ENCODE results near the gene B4GALT3. TPM values are rescaled to one million over a fixed set of nuclear protein-coding genes. Genes with fewer than 3 reads are reported as not detected.
A peak's percentile ranks its signal among the peaks of the same experiment; 100 is the strongest.

Gene B4GALT3
- total and polyA plus RNA-seq, 9 of the 15 experiments (the other 6 are each of a cell fraction or from before 2014, with no cell fraction given): 31.2 to 103 (median 46.1) TPM

DNA sequence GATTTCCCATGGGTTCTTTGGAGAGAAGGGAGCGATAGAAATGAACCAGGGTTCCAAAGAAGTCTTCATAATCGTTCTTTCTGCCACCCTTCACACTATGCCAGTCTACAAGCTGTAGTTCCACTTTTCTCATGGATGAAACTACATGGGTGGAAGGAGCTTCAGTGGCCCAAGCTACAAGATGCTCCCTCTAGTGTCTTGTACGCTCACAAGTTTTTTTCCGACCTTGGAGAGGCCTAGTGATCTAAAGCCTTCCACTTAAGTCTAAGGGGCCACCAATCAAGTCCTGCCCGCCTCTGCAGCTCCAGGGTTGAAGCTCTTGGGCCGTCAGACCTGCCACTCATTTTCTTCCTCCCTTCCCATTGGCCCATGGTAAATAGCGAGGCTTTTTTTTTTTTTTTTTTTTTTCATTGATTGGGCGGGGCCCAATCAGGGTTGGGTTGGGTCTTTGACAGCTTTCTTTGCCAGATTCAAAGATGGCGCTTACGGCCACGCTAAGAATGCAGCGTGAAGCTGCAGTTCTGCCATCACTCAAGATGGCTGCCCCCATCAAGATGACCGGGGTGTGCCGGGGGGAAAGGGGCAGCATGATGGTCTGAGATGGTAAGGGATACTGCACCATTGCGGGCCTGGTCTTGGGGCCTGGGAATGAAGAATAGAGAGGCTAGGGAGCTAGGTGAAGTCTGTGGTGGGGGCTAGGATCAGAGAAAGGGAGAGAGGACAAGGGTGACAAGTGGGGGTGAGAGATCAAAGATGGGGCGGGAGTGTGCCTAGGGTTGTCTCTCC, 48.4 kb upstream of the B4GALT3 start, which contains the start of gene TOMM40L (continued):
- TF ChIP-seq, protein P1, sequence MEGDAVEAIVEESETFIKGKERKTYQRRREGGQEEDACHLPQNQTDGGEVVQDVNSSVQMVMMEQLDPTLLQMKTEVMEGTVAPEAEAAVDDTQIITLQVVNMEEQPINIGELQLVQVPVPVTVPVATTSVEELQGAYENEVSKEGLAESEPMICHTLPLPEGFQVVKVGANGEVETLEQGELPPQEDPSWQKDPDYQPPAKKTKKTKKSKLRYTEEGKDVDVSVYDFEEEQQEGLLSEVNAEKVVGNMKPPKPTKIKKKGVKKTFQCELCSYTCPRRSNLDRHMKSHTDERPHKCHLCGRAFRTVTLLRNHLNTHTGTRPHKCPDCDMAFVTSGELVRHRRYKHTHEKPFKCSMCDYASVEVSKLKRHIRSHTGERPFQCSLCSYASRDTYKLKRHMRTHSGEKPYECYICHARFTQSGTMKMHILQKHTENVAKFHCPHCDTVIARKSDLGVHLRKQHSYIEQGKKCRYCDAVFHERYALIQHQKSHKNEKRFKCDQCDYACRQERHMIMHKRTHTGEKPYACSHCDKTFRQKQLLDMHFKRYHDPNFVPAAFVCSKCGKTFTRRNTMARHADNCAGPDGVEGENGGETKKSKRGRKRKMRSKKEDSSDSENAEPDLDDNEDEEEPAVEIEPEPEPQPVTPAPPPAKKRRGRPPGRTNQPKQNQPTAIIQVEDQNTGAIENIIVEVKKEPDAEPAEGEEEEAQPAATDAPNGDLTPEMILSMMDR (IDR thresholded peaks at IDR 0.05 in 2 of 3, conservative IDR thresholded peaks at IDR 0.05 in 1 of 3; ENCODE audit: insufficient read depth in 2 of 3, low read depth in 1 of 3, low read length in 3 of 3): peak; percentile 72 to 88 (median 84)
- TF ChIP-seq NR1H2 (CRISPR knock-in tag; IDR thresholded peaks at IDR 0.05): no peak
- TF ChIP-seq, protein P2, sequence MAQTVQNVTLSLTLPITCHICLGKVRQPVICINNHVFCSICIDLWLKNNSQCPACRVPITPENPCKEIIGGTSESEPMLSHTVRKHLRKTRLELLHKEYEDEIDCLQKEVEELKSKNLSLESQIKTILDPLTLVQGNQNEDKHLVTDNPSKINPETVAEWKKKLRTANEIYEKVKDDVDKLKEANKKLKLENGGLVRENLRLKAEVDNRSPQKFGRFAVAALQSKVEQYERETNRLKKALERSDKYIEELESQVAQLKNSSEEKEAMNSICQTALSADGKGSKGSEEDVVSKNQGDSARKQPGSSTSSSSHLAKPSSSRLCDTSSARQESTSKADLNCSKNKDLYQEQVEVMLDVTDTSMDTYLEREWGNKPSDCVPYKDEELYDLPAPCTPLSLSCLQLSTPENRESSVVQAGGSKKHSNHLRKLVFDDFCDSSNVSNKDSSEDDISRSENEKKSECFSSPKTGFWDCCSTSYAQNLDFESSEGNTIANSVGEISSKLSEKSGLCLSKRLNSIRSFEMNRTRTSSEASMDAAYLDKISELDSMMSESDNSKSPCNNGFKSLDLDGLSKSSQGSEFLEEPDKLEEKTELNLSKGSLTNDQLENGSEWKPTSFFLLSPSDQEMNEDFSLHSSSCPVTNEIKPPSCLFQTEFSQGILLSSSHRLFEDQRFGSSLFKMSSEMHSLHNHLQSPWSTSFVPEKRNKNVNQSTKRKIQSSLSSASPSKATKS (CRISPR knock-in tag; IDR thresholded peaks at IDR 0.05): no peak
- no peak for TF ChIP-seq L3MBTL2 (IDR thresholded peaks at IDR 0.05)
- TF ChIP-seq, protein P3, sequence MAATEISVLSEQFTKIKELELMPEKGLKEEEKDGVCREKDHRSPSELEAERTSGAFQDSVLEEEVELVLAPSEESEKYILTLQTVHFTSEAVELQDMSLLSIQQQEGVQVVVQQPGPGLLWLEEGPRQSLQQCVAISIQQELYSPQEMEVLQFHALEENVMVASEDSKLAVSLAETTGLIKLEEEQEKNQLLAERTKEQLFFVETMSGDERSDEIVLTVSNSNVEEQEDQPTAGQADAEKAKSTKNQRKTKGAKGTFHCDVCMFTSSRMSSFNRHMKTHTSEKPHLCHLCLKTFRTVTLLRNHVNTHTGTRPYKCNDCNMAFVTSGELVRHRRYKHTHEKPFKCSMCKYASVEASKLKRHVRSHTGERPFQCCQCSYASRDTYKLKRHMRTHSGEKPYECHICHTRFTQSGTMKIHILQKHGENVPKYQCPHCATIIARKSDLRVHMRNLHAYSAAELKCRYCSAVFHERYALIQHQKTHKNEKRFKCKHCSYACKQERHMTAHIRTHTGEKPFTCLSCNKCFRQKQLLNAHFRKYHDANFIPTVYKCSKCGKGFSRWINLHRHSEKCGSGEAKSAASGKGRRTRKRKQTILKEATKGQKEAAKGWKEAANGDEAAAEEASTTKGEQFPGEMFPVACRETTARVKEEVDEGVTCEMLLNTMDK (IDR thresholded peaks at IDR 0.05; ENCODE audit: borderline replicate concordance, insufficient read depth, low read depth, low read length, poor library complexity, severe bottlenecking): no peak
- TF ChIP-seq ZNF707 (CRISPR knock-in tag; conservative IDR thresholded peaks at IDR 0.05): no peak
- TF ChIP-seq DPF2 (IDR thresholded peaks at IDR 0.05): no peak
- peak; percentile 4; the same call in 1 of the 2 replicates for TF ChIP-seq JUN (IDR thresholded peaks at IDR 0.05; ENCODE audit: borderline replicate concordance, low read depth, low read length)
- no peak for TF ChIP-seq JUN (CRISPR knock-in tag; IDR thresholded peaks at IDR 0.05; ENCODE audit: borderline replicate concordance)
- no peak for TF ChIP-seq MED1 (CRISPR knock-in tag; IDR thresholded peaks at IDR 0.05; ENCODE audit: borderline replicate concordance)
- no peak for TF ChIP-seq ZNF561 (CRISPR knock-in tag; conservative IDR thresholded peaks at IDR 0.05)
- TF ChIP-seq, protein P4, sequence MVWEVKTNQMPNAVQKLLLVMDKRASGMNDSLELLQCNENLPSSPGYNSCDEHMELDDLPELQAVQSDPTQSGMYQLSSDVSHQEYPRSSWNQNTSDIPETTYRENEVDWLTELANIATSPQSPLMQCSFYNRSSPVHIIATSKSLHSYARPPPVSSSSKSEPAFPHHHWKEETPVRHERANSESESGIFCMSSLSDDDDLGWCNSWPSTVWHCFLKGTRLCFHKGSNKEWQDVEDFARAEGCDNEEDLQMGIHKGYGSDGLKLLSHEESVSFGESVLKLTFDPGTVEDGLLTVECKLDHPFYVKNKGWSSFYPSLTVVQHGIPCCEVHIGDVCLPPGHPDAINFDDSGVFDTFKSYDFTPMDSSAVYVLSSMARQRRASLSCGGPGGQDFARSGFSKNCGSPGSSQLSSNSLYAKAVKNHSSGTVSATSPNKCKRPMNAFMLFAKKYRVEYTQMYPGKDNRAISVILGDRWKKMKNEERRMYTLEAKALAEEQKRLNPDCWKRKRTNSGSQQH (CRISPR knock-in tag; IDR thresholded peaks at IDR 0.05): peak; percentile 90; the same call in 1 of the 2 replicates
- no peak for TF ChIP-seq TBL1XR1 (IDR thresholded peaks at IDR 0.05; ENCODE audit: low read length in 2 of 2)
- TF ChIP-seq, protein P5, sequence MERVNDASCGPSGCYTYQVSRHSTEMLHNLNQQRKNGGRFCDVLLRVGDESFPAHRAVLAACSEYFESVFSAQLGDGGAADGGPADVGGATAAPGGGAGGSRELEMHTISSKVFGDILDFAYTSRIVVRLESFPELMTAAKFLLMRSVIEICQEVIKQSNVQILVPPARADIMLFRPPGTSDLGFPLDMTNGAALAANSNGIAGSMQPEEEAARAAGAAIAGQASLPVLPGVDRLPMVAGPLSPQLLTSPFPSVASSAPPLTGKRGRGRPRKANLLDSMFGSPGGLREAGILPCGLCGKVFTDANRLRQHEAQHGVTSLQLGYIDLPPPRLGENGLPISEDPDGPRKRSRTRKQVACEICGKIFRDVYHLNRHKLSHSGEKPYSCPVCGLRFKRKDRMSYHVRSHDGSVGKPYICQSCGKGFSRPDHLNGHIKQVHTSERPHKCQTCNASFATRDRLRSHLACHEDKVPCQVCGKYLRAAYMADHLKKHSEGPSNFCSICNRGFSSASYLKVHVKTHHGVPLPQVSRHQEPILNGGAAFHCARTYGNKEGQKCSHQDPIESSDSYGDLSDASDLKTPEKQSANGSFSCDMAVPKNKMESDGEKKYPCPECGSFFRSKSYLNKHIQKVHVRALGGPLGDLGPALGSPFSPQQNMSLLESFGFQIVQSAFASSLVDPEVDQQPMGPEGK (CRISPR knock-in tag; IDR thresholded peaks at IDR 0.05; ENCODE audit: borderline replicate concordance): no peak

Data from K562 (cell line).